ENCODE data around the gene IL3RA.
"Not testable (repeated sequence)": the region's sequence is repeated elsewhere in the genome, so short reads cannot be mapped to it uniquely, and the experiment has no call there.

IL3RA gene

GRCh38 chrX:1422135-1422465 lies 85.5 kb downstream of the IL3RA start:
- H3K9me3 ChIP-seq (ENCODE audit: control insufficient read depth in 1 of 2, low read length in 2 of 2): peaks cover 19 to 27% of the 10 kb centered on the region in 2 donors
- H3K27ac ChIP-seq (ENCODE audit: low read depth, low read length): no peak overlapping the region
- no peak overlapping the region for H3K9ac ChIP-seq (ENCODE audit: low read depth in 1 of 2, low read length in 2 of 2)
- H3K4me3 ChIP-seq (ENCODE audit: low read depth in 1 of 2, low read length in 2 of 2): no peak overlapping the region
- H3K4me1 ChIP-seq (ENCODE audit: control insufficient read depth in 1 of 2, insufficient read depth in 2 of 2, low read length in 2 of 2): no peaks in the 10 kb centered on the region
- H3K27me3 ChIP-seq (ENCODE audit: control insufficient read depth in 1 of 2, insufficient read depth in 2 of 2, low read length in 2 of 2): no peaks in the 10 kb centered on the region
- peaks cover 23 to 52% of the 10 kb centered on the region in 2 donors for H3K36me3 ChIP-seq (ENCODE audit: control insufficient read depth in 1 of 2, insufficient read depth in 2 of 2, low read length in 2 of 2)

GRCh38 chrX:1423215-1423614 lies 86.6 kb downstream of the IL3RA start:
- Histone ChIP-seq H3K36me3 (ENCODE audit: control insufficient read depth in 1 of 2, insufficient read depth in 2 of 2, low read length in 2 of 2) (peaks cover 17 to 48% of the 10 kb centered on the region in 2 donors), H3K27me3 (ENCODE audit: control insufficient read depth in 1 of 2, insufficient read depth in 2 of 2, low read length in 2 of 2) (no peaks in the 10 kb centered on the region)

GRCh38 chrX:1424147-1424851 lies 87.7 kb downstream of the IL3RA start:
- H3K27ac ChIP-seq (ENCODE audit: low read depth, low read length): no peak overlapping the region
- no peak overlapping the region for H3K9ac ChIP-seq (ENCODE audit: low read depth in 1 of 2, low read length in 2 of 2)
- H3K4me1 ChIP-seq (ENCODE audit: control insufficient read depth in 1 of 2, insufficient read depth in 2 of 2, low read length in 2 of 2): no peaks in the 10 kb centered on the region
- H3K36me3 ChIP-seq (ENCODE audit: control insufficient read depth in 1 of 2, insufficient read depth in 2 of 2, low read length in 2 of 2): peaks cover 17 to 39% of the 10 kb centered on the region in 2 donors
- peaks cover 15 to 21% of the 10 kb centered on the region in 2 donors for H3K9me3 ChIP-seq (ENCODE audit: control insufficient read depth in 1 of 2, low read length in 2 of 2)
- H3K4me3 ChIP-seq (ENCODE audit: low read depth in 1 of 2, low read length in 2 of 2): no peak overlapping the region
- H3K27me3 ChIP-seq (ENCODE audit: control insufficient read depth in 1 of 2, insufficient read depth in 2 of 2, low read length in 2 of 2): no peaks in the 10 kb centered on the region

More at GRCh38 chrX:1423215-1423614, 86.6 kb downstream of the IL3RA start:
- no peak overlapping the region for H3K9ac ChIP-seq (ENCODE audit: low read depth in 1 of 2, low read length in 2 of 2)
- H3K4me3 ChIP-seq (ENCODE audit: low read depth in 1 of 2, low read length in 2 of 2): no peak overlapping the region
- H3K9me3 ChIP-seq (ENCODE audit: control insufficient read depth in 1 of 2, low read length in 2 of 2): peaks cover 19 to 26% of the 10 kb centered on the region in 2 donors
- no peaks in the 10 kb centered on the region for H3K4me1 ChIP-seq (ENCODE audit: control insufficient read depth in 1 of 2, insufficient read depth in 2 of 2, low read length in 2 of 2)
- H3K27ac ChIP-seq (ENCODE audit: low read depth, low read length): no peak overlapping the region

DNA sequence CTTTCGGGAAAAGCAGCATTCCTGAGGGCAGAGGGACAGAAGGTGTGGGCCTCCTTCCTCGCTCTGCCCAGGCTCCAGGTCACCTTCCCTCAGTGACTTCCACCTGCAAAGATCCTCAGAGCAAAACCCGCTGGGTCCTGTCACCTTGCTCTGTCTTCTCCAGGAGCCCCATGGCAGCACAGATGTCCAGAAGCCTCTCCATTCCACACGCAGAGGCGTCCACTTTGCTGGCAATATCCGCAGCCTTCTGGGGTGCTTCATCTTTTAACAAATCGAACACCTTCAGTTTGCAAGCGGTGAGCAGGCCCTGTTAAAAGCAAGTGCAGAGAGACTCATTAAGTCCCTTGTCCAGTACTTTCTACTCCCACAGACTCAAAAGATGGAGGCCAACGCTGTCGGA lies 88.8 kb downstream of the IL3RA start:
- H3K27ac ChIP-seq (ENCODE audit: low read depth, low read length): no peak overlapping the region
- H3K9ac ChIP-seq (ENCODE audit: low read depth in 1 of 2, low read length in 2 of 2): no peak overlapping the region
- no peaks in the 10 kb centered on the region for H3K27me3 ChIP-seq (ENCODE audit: control insufficient read depth in 1 of 2, insufficient read depth in 2 of 2, low read length in 2 of 2)
- H3K36me3 ChIP-seq (ENCODE audit: control insufficient read depth in 1 of 2, insufficient read depth in 2 of 2, low read length in 2 of 2): peaks cover 17 to 39% of the 10 kb centered on the region in 2 donors
- H3K4me3 ChIP-seq (ENCODE audit: low read depth in 1 of 2, low read length in 2 of 2): no peak overlapping the region
- no peaks in the 10 kb centered on the region for H3K4me1 ChIP-seq (ENCODE audit: control insufficient read depth in 1 of 2, insufficient read depth in 2 of 2, low read length in 2 of 2)
- peaks cover 15 to 21% of the 10 kb centered on the region in 2 donors for H3K9me3 ChIP-seq (ENCODE audit: control insufficient read depth in 1 of 2, low read length in 2 of 2)

GRCh38 chrX:1426321-1426720 lies 89.7 kb downstream of the IL3RA start:
- H3K27me3 ChIP-seq (ENCODE audit: control insufficient read depth in 1 of 2, insufficient read depth in 2 of 2, low read length in 2 of 2); H3K9ac ChIP-seq (ENCODE audit: low read depth in 1 of 2, low read length in 2 of 2); H3K4me3 ChIP-seq (ENCODE audit: low read depth in 1 of 2, low read length in 2 of 2); H3K27ac ChIP-seq (ENCODE audit: low read depth, low read length); H3K4me1 ChIP-seq (ENCODE audit: control insufficient read depth in 1 of 2, insufficient read depth in 2 of 2, low read length in 2 of 2): not testable (repeated sequence)
- Histone ChIP-seq H3K36me3 (ENCODE audit: control insufficient read depth in 1 of 2, insufficient read depth in 2 of 2, low read length in 2 of 2) (peaks cover 16 to 36% of the 10 kb centered on the region in 2 donors), H3K9me3 (ENCODE audit: control insufficient read depth in 1 of 2, low read length in 2 of 2) (peaks cover 15 to 21% of the 10 kb centered on the region in 2 donors)

- no peak overlapping the region for H3K9ac ChIP-seq (ENCODE audit: low read depth in 1 of 2, low read length in 2 of 2)
- no peaks in the 10 kb centered on the region for H3K27me3 ChIP-seq (ENCODE audit: control insufficient read depth in 1 of 2, insufficient read depth in 2 of 2, low read length in 2 of 2)
- H3K36me3 ChIP-seq (ENCODE audit: control insufficient read depth in 1 of 2, insufficient read depth in 2 of 2, low read length in 2 of 2): peaks cover 4 to 28% of the 10 kb centered on the region in 2 donors
- H3K27ac ChIP-seq (ENCODE audit: low read depth, low read length): no peak overlapping the region
- H3K9me3 ChIP-seq (ENCODE audit: control insufficient read depth in 1 of 2, low read length in 2 of 2): peaks cover under 1 to 8% of the 10 kb centered on the region in 2 donors
- no peak overlapping the region for H3K4me3 ChIP-seq (ENCODE audit: low read depth in 1 of 2, low read length in 2 of 2)
- H3K4me1 ChIP-seq (ENCODE audit: control insufficient read depth in 1 of 2, insufficient read depth in 2 of 2, low read length in 2 of 2): no peaks in the 10 kb centered on the region
Measured at GRCh38 chrX:1427756-1428155, 91.2 kb downstream of the IL3RA start.

- peaks cover 0 to 27% of the 10 kb centered on the region in 2 donors for H3K36me3 ChIP-seq (ENCODE audit: control insufficient read depth in 1 of 2, insufficient read depth in 2 of 2, low read length in 2 of 2)
- no peaks in the 10 kb centered on the region for H3K27me3 ChIP-seq (ENCODE audit: control insufficient read depth in 1 of 2, insufficient read depth in 2 of 2, low read length in 2 of 2)
- H3K27ac ChIP-seq (ENCODE audit: low read depth, low read length): no peak overlapping the region
- no peaks in the 10 kb centered on the region for H3K4me1 ChIP-seq (ENCODE audit: control insufficient read depth in 1 of 2, insufficient read depth in 2 of 2, low read length in 2 of 2)
- no peak overlapping the region for H3K4me3 ChIP-seq (ENCODE audit: low read depth in 1 of 2, low read length in 2 of 2)
- no peak overlapping the region for H3K9ac ChIP-seq (ENCODE audit: low read depth in 1 of 2, low read length in 2 of 2)
- H3K9me3 ChIP-seq (ENCODE audit: control insufficient read depth in 1 of 2, low read length in 2 of 2): no peaks in the 10 kb centered on the region
Measured at GRCh38 chrX:1430451-1430850, 93.9 kb downstream of the IL3RA start.
